ENCODE data around the gene MZT2B. TPM values are rescaled to one million over a fixed set of nuclear protein-coding genes. Genes with fewer than 3 reads are reported as not detected.
"Not testable (repeated sequence)": the region's sequence is repeated elsewhere in the genome, so short reads cannot be mapped to it uniquely, and the experiment has no call there.

Gene MZT2B
- total and polyA plus RNA-seq, 7 donors: 65.3 to 160 (median 109) TPM

- 0% methylated on average over 43 to 55 of the region's 55 CpGs for WGBS, 3 donors
- TF ChIP-seq CTCF (IDR thresholded peaks at IDR 0.05): no peak
- Histone ChIP-seq H3K27me3 (ENCODE audit: insufficient read depth in 3 of 3, low read length in 2 of 3) (no peaks in the 10 kb centered on the region), H3K4me3 (peak within 1 kb of the TSS; percentile 90), H3K9me3 (no peaks in the 10 kb centered on the region), H3K27ac (peak within 1 kb of the TSS; percentile 93), H3K36me3 (ENCODE audit: insufficient read depth in 1 of 2, low read depth in 1 of 2) (peaks cover 0 to 15% of the 10 kb centered on the region in 2 donors), H3K4me1 (peaks cover 7% of the 10 kb centered on the region)
- intact Hi-C loops (cut with DNase I): loop anchor here (5.0 kb wide), 1 partner anchor 161 kb away; the partner anchor contains the start of gene IMP4 (in 2 of the 2)
- ATAC-seq: peak; percentile 92 to 96 (median 94)
- peak; percentile 98 to 99 for DNase-seq
Measured at GRCh38 chr2:130181325-130181879, 660 bp upstream of the MZT2B start, which contains the start of gene SMPD4. SMPD4 (minus strand) TSS chr2:130181602; CDS start chr2:130176592, 5,010 bp downstream.

DNA sequence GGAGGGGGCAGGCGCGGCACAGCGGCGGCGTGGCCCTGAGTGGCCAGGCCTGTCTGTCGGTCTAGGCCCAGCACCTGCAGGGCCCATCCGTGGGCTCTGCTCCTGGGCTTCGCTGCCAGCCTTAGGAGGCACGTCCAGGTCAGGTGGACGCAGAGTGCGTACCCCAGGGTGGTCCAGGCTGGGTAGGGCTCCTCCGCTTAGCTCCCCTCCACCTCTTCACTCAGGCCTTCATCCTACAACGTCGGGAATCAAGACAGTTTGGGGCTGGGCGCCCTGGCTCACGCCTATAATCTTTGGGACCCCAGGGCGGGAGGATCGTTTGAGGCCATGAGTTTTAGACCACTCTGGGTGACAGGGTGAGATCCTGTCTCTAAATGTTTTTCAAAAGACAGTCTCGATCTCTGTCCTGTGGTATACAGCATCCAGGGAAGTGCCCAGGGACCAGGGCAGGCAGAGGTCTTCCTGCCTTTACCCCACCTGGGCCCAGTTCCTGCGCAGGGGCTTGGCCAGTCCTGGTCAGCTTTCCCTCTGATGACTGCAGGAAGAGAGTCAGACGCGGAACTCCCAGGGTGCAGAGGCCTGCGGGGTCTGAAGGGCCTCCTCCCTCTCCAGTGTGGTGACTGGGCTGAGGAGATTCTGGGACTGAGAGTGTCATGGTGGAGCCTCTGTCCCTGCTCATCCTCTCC, 907 bp downstream of the MZT2B start:
- Histone ChIP-seq H3K4me3 (peak overlapping the region; percentile 90), H3K36me3 (ENCODE audit: insufficient read depth in 1 of 2, low read depth in 1 of 2) (peaks cover 0 to 12% of the 10 kb centered on the region in 2 donors)
- not testable (repeated sequence) for H3K9me3 ChIP-seq; H3K27ac ChIP-seq; DNase-seq; H3K4me1 ChIP-seq; ATAC-seq; H3K27me3 ChIP-seq (ENCODE audit: insufficient read depth in 3 of 3, low read length in 2 of 3)
- WGBS, 3 donors: 32 to 42% (median 41%) methylated on average over 17 to 23 of the region's 23 CpGs
- intact Hi-C loops (cut with DNase I): loop anchor here (5.0 kb wide), 1 partner anchor 159 kb away; the partner anchor contains the start of gene IMP4 (in 2 of the 2)

- Histone ChIP-seq H3K36me3 (ENCODE audit: insufficient read depth in 1 of 2, low read depth in 1 of 2) (peaks cover 0 to 12% of the 10 kb centered on the region in 2 donors), H3K4me3 (peak overlapping the region; percentile 90), H3K27ac (no peak overlapping the region), H3K9me3 (no peaks in the 10 kb centered on the region), H3K27me3 (ENCODE audit: insufficient read depth in 3 of 3, low read length in 2 of 3) (no peaks in the 10 kb centered on the region), H3K4me1 (peaks cover 7% of the 10 kb centered on the region)
- WGBS, 3 donors: 68 to 74% (median 71%) methylated on average over 24 to 26 of the region's 26 CpGs
- no peak for TF ChIP-seq CTCF (IDR thresholded peaks at IDR 0.05)
- ATAC-seq (no peak), DNase-seq (peak in 1 of 2 donors; percentile 32)
- intact Hi-C loops (cut with DNase I): loop anchor here (5.0 kb wide), 1 partner anchor 159 kb away; the partner anchor contains the start of gene IMP4 (in 2 of the 2)
Measured at GRCh38 chr2:130183512-130184373, 1.7 kb downstream of the MZT2B start.

- Histone ChIP-seq H3K27me3 (ENCODE audit: insufficient read depth in 3 of 3, low read length in 2 of 3) (no peaks in the 10 kb centered on the region), H3K36me3 (ENCODE audit: insufficient read depth in 1 of 2, low read depth in 1 of 2) (peaks cover 0 to 12% of the 10 kb centered on the region in 2 donors), H3K9me3 (no peaks in the 10 kb centered on the region), H3K4me3 (no peak overlapping the region), H3K4me1 (peaks cover 3% of the 10 kb centered on the region), H3K27ac (no peak overlapping the region)
- TF ChIP-seq CTCF (IDR thresholded peaks at IDR 0.05): no peak
- DNase-seq (no peak), ATAC-seq (no peak)
- 86 to 89% (median 88%) methylated on average over 5 to 10 of the region's 10 CpGs for WGBS, 3 donors
- intact Hi-C loops (cut with DNase I): no loop called here
Measured at GRCh38 chr2:130185436-130185835, 3.4 kb downstream of the MZT2B start.

Measured in psoas muscle (tissue), 8 donors.